Measurements from ENCODE around the gene RASSF10. TPM values are rescaled to one million over a fixed set of nuclear protein-coding genes. Genes with fewer than 3 reads are reported as not detected.
A peak's percentile ranks its signal among the peaks of the same experiment; 100 is the strongest.

The RASSF10 gene
- total RNA-seq, 1 experiment from 2014 or later, result 10.0 TPM

GRCh38 chr11:13046637-13047570 is 37.8 kb downstream of the RASSF10 start:
- H3K27ac Mint-ChIP-seq (ENCODE audit: unreplicated experiment), result no peak overlapping the region
- CTCF ChIA-PET, result no interaction called here
- no TSS peak for BruUV-seq (replicated peaks)
- intact Hi-C loops (cut with micrococcal nuclease; ENCODE audit: unreplicated experiment), result no loop called here
- no peak for TF ChIP-seq CTCF (IDR thresholded peaks at IDR 0.05; ENCODE audit: unreplicated experiment)
- no peak overlapping the region for H3K4me3 Mint-ChIP-seq (ENCODE audit: low read depth, unreplicated experiment)
- DNase-seq, result no peak
- no peaks in the 10 kb centered on the region for H3K36me3 Mint-ChIP-seq (ENCODE audit: insufficient read depth, unreplicated experiment)
- H3K9me3 Mint-ChIP-seq (ENCODE audit: low read depth, unreplicated experiment), result peaks cover 6% of the 10 kb centered on the region
- no peaks in the 10 kb centered on the region for H3K27me3 Mint-ChIP-seq (ENCODE audit: unreplicated experiment)
- H3K4me1 Mint-ChIP-seq (ENCODE audit: low read depth, unreplicated experiment), result peaks cover 9% of the 10 kb centered on the region

GRCh38 chr11:13047884-13048283 is 38.8 kb downstream of the RASSF10 start:
- peaks cover 5% of the 10 kb centered on the region for H3K36me3 Mint-ChIP-seq (ENCODE audit: insufficient read depth, unreplicated experiment)
- DNase-seq, result no peak
- no peak for TF ChIP-seq CTCF (IDR thresholded peaks at IDR 0.05; ENCODE audit: unreplicated experiment)
- intact Hi-C loops (cut with micrococcal nuclease; ENCODE audit: unreplicated experiment), result no loop called here
- H3K9me3 Mint-ChIP-seq (ENCODE audit: low read depth, unreplicated experiment), result peaks cover 6% of the 10 kb centered on the region
- H3K27ac Mint-ChIP-seq (ENCODE audit: unreplicated experiment), result no peak overlapping the region
- BruUV-seq (replicated peaks), result no TSS peak
- H3K27me3 Mint-ChIP-seq (ENCODE audit: unreplicated experiment), result no peaks in the 10 kb centered on the region
- no peak overlapping the region for H3K4me3 Mint-ChIP-seq (ENCODE audit: low read depth, unreplicated experiment)
- H3K4me1 Mint-ChIP-seq (ENCODE audit: low read depth, unreplicated experiment), result peaks cover 19% of the 10 kb centered on the region
- CTCF ChIA-PET, result no interaction called here

GRCh38 chr11:13051257-13051656 is 42.1 kb downstream of the RASSF10 start:
- CTCF ChIA-PET, result no interaction called here
- Mint-ChIP-seq H3K4me3 (ENCODE audit: low read depth, unreplicated experiment) (no peak overlapping the region), H3K9me3 (ENCODE audit: low read depth, unreplicated experiment) (peaks cover 10% of the 10 kb centered on the region), H3K4me1 (ENCODE audit: low read depth, unreplicated experiment) (peaks cover 45% of the 10 kb centered on the region), H3K36me3 (ENCODE audit: insufficient read depth, unreplicated experiment) (peaks cover 5% of the 10 kb centered on the region), H3K27me3 (ENCODE audit: unreplicated experiment) (no peaks in the 10 kb centered on the region), H3K27ac (ENCODE audit: unreplicated experiment) (no peak overlapping the region)
- no TSS peak for BruUV-seq (replicated peaks)
- no peak for TF ChIP-seq CTCF (IDR thresholded peaks at IDR 0.05; ENCODE audit: unreplicated experiment)
- intact Hi-C loops (cut with micrococcal nuclease; ENCODE audit: unreplicated experiment), result no loop called here
- no peak for DNase-seq

GRCh38 chr11:13052130-13052571 is 43.0 kb downstream of the RASSF10 start:
- peaks cover 10% of the 10 kb centered on the region for H3K9me3 Mint-ChIP-seq (ENCODE audit: low read depth, unreplicated experiment)
- TF ChIP-seq CTCF (IDR thresholded peaks at IDR 0.05; ENCODE audit: unreplicated experiment), result no peak
- intact Hi-C loops (cut with micrococcal nuclease; ENCODE audit: unreplicated experiment), result no loop called here
- H3K27ac Mint-ChIP-seq (ENCODE audit: unreplicated experiment), result peak overlapping the region; percentile 84
- peaks cover 45% of the 10 kb centered on the region for H3K4me1 Mint-ChIP-seq (ENCODE audit: low read depth, unreplicated experiment)
- BruUV-seq (replicated peaks), result no TSS peak
- no peaks in the 10 kb centered on the region for H3K27me3 Mint-ChIP-seq (ENCODE audit: unreplicated experiment)
- peak; percentile 39 for DNase-seq
- H3K36me3 Mint-ChIP-seq (ENCODE audit: insufficient read depth, unreplicated experiment), result peaks cover 5% of the 10 kb centered on the region
- CTCF ChIA-PET, result interaction anchor here (0.7 kb wide), 1 partner anchor 770 kb away, joined by 3 read pairs; no protein-coding TSS in a partner anchor
- H3K4me3 Mint-ChIP-seq (ENCODE audit: low read depth, unreplicated experiment), result peak overlapping the region; percentile 22
